ENCODE data around the gene LCORL.
"Not testable (repeated sequence)": the region's sequence is repeated elsewhere in the genome, so short reads cannot be mapped to it uniquely, and the experiment has no call there.

LCORL gene

GRCh38 chr4:17924189-17924588, 97.4 kb downstream of the LCORL start:
- no peak for DNase-seq

GRCh38 chr4:17921451-17921850, 100.1 kb downstream of the LCORL start:
- no peak for DNase-seq

- DNase-seq, result no peak
These were observed 100.9 kb downstream of the LCORL start for GRCh38 chr4:17920681-17921080.

GRCh38 chr4:17915439-17915838, 106.1 kb downstream of the LCORL start:
- DNase-seq, result no peak

GRCh38 chr4:17912011-17912410, 109.5 kb downstream of the LCORL start:
- no peak for DNase-seq

- DNase-seq, result no peak
These were observed 109.9 kb downstream of the LCORL start for GRCh38 chr4:17911608-17912007.

- no peak for DNase-seq
These were observed 123.0 kb downstream of the LCORL start for GRCh38 chr4:17898553-17899055.

- DNase-seq, result no peak
These were observed 126.1 kb downstream of the LCORL start for GRCh38 chr4:17895481-17895880.

GRCh38 chr4:17894421-17894820, 127.1 kb downstream of the LCORL start:
- no peak for DNase-seq

GRCh38 chr4:17889692-17890091, 131.9 kb downstream of the LCORL start:
- no peak for DNase-seq

GRCh38 chr4:17884511-17884910, 137.0 kb downstream of the LCORL start:
- no peak for DNase-seq

GRCh38 chr4:17884063-17884462, 137.5 kb downstream of the LCORL start:
- no peak for DNase-seq

- DNase-seq, result no peak
These were observed 143.9 kb downstream of the LCORL start for GRCh38 chr4:17877661-17878060.

- DNase-seq, result no peak
These were observed 144.6 kb downstream of the LCORL start for GRCh38 chr4:17876943-17877342.

GRCh38 chr4:17875402-17876070, 146.0 kb downstream of the LCORL start:
- DNase-seq, result no peak

- no peak for DNase-seq
These were observed 152.2 kb downstream of the LCORL start for GRCh38 chr4:17869327-17869726.

GRCh38 chr4:17867276-17867675, 154.3 kb downstream of the LCORL start:
- no peak for DNase-seq

- DNase-seq, result no peak
These were observed 154.7 kb downstream of the LCORL start for GRCh38 chr4:17866810-17867209.

- no peak for DNase-seq
These were observed 155.6 kb downstream of the LCORL start for GRCh38 chr4:17865866-17866363.

- DNase-seq, result not testable (repeated sequence)
These were observed 159.6 kb downstream of the LCORL start for GRCh38 chr4:17861906-17862305.

GRCh38 chr4:17859793-17860406, 161.7 kb downstream of the LCORL start:
- DNase-seq, result no peak

GRCh38 chr4:17854036-17854435, 167.5 kb downstream of the LCORL start:
- no peak for DNase-seq

- DNase-seq, result no peak
These were observed 169.6 kb downstream of the LCORL start for GRCh38 chr4:17851959-17852358.

GRCh38 chr4:17850295-17850694, 171.3 kb downstream of the LCORL start:
- not testable (repeated sequence) for DNase-seq

GRCh38 chr4:17846266-17846665, 175.3 kb downstream of the LCORL start:
- DNase-seq, result no peak
